Gastroesophageal sphincter (tissue), 4 donors: Measurements from ENCODE around the gene RELCH. TPM values are rescaled to one million over a fixed set of nuclear protein-coding genes. Genes with fewer than 3 reads are reported as not detected.

Experiments used
- ATAC-seq: fragments of 150-250 bp; one replicate; pipeline ENCODE4 v1.9.1; 2016; ENCODE audit warnings: mild to moderate bottlenecking, moderate library complexity
- H3K27ac ChIP-seq, 4 donors: fragments of 200-600 bp; sonication (generic) in 3 of 4; 1 replicate in 3 of 4; 2 replicates in 1 of 4; pipeline ENCODE4 v1.5.1; 2016 to 2019
- H3K27me3 ChIP-seq: fragments of 200-600 bp; sonication (generic); one replicate; pipeline ENCODE4 v1.5.1; 2019
- H3K36me3 ChIP-seq, 2 donors: fragments of 200-600 bp; sonication (generic); one replicate each; pipeline ENCODE4 v1.5.1; 2019; ENCODE audit warnings: control low read depth in 1 of 2
- H3K4me1 ChIP-seq, 3 donors: fragments of 200-600 bp; sonication (generic); 1 replicate in 2 of 3; 2 replicates in 1 of 3; pipeline ENCODE4 v1.5.1; 2016 to 2019; ENCODE audit warnings: control low read depth in 2 of 3
- H3K4me3 ChIP-seq, 2 donors: fragments of 200-600 bp; sonication (generic); one replicate each; pipeline ENCODE4 v1.5.1; 2019; ENCODE audit warnings: mild to moderate bottlenecking in 1 of 2, moderate library complexity in 1 of 2
- H3K9me3 ChIP-seq, 3 donors: fragments of 200-600 bp; sonication (generic); one replicate each; pipeline ENCODE4 v1.5.1; 2017 to 2019; ENCODE audit warnings: control low read depth in 2 of 3
- CTCF ChIP-seq, 4 experiments: fragments of 200-600 bp in 2 of 4; fragments of 450-650 bp in 2 of 4; sonication (generic) in 1 of 4; IDR thresholded peaks; one replicate each; pipeline ENCODE4 v1.5.1; 2017 to 2019; ENCODE audit warnings: antibody characterized with exemption in 4 of 4, mild to moderate bottlenecking in 2 of 4, moderate library complexity in 2 of 4
- EP300 ChIP-seq: sonication (generic); formaldehyde crosslinking; IDR thresholded peaks from one replicate; pipeline ENCODE4 v1.6.1; 2017; ENCODE audit warnings: antibody characterized with exemption, mild to moderate bottlenecking
- POLR2A ChIP-seq, 2 donors: fragments of 450-650 bp; IDR thresholded peaks; one replicate each; pipeline ENCODE4 v1.6.1; 2017; ENCODE audit warnings: antibody characterized with exemption in 2 of 2, mild to moderate bottlenecking in 2 of 2, moderate library complexity in 1 of 2
- POLR2AphosphoS5 ChIP-seq: sonication (generic); formaldehyde crosslinking; IDR thresholded peaks from one replicate; pipeline ENCODE4 v1.6.1; 2017; ENCODE audit warnings: antibody characterized with exemption
- WGBS, 2 donors: methylation state at CpG; one replicate each; pipeline ENCODE4 v1.1.5; 2018; ENCODE audit warnings: low coverage in 1 of 2; 5-methylcytosine and 5-hydroxymethylcytosine counted together
- total RNA-seq, 4 donors: library from RNA; depleted of rRNA; stranded (reverse); fragments of >200 nt; gene quantifications; one replicate each; pipeline ENCODE4 v1.1.0, GENCODE V29; 2016

RELCH gene
- total RNA-seq, 4 donors from 2014 or later = 20.7 to 30.4 (median 27.4) TPM

- Histone ChIP-seq H3K4me1 (no peaks in the 10 kb centered on the region), H3K36me3 (peaks cover 0 to 78% of the 10 kb centered on the region in 2 donors), H3K4me3 (no peak overlapping the region), H3K27me3 (no peaks in the 10 kb centered on the region), H3K9me3 (no peaks in the 10 kb centered on the region), H3K27ac (no peak overlapping the region)
- 83 to 89% methylated on average over 1 to 3 of the region's 3 CpGs for WGBS, 2 donors
- ATAC-seq = no peak
- TF ChIP-seq POLR2A (IDR thresholded peaks at IDR 0.05) = no peak
- TF ChIP-seq EP300 = no peak
- no peak for TF ChIP-seq POLR2AphosphoS5
- no peak for TF ChIP-seq CTCF (IDR thresholded peaks at IDR 0.05)
Measured at GRCh38 chr18:62300359-62300963, 113.4 kb downstream of the RELCH start.

- ATAC-seq = no peak
- Histone ChIP-seq H3K36me3 (peaks cover 0 to 78% of the 10 kb centered on the region in 2 donors), H3K9me3 (no peaks in the 10 kb centered on the region), H3K27me3 (no peaks in the 10 kb centered on the region), H3K27ac (no peak overlapping the region), H3K4me3 (no peak overlapping the region), H3K4me1 (no peaks in the 10 kb centered on the region)
- no peak for TF ChIP-seq POLR2A (IDR thresholded peaks at IDR 0.05)
- TF ChIP-seq POLR2AphosphoS5 = no peak
- no peak for TF ChIP-seq CTCF (IDR thresholded peaks at IDR 0.05)
- 67 to 100% methylated on average over 1 of the region's 1 CpG for WGBS, 2 donors
Measured at GRCh38 chr18:62301322-62301721, 114.3 kb downstream of the RELCH start.

GRCh38 chr18:62312851-62313250 lies 125.8 kb downstream of the RELCH start:
- Histone ChIP-seq H3K9me3 (no peaks in the 10 kb centered on the region), H3K4me3 (no peak overlapping the region), H3K36me3 (peaks cover 0 to 23% of the 10 kb centered on the region in 2 donors), H3K4me1 (no peaks in the 10 kb centered on the region), H3K27ac (no peak overlapping the region), H3K27me3 (no peaks in the 10 kb centered on the region)
- 94 to 100% methylated on average over 1 of the region's 1 CpG for WGBS, 2 donors
- TF ChIP-seq CTCF (IDR thresholded peaks at IDR 0.05) (no peak), POLR2AphosphoS5 (no peak), POLR2A (IDR thresholded peaks at IDR 0.05) (no peak), EP300 (no peak)
- ATAC-seq = no peak

GRCh38 chr18:62318228-62319180 lies 131.4 kb downstream of the RELCH start:
- Histone ChIP-seq H3K4me1 (no peaks in the 10 kb centered on the region), H3K4me3 (no peak overlapping the region), H3K27ac (no peak overlapping the region), H3K36me3 (no peaks in the 10 kb centered on the region), H3K9me3 (no peaks in the 10 kb centered on the region), H3K27me3 (peaks cover 16% of the 10 kb centered on the region)
- TF ChIP-seq CTCF (IDR thresholded peaks at IDR 0.05) (no peak), POLR2AphosphoS5 (no peak), EP300 (no peak), POLR2A (IDR thresholded peaks at IDR 0.05) (no peak)
- no peak for ATAC-seq
- WGBS, 2 donors = 71 to 74% methylated on average over 4 of the region's 4 CpGs
